SK-N-MC (cell line): ENCODE data around the gene PPP1R1C.

Source experiments
- EZH2 ChIP-seq: fragments of 200-600 bp; sonication (generic); IDR thresholded peaks from one replicate; pipeline ENCODE4 v1.6.1; 2017; ENCODE audit warnings: antibody characterized with exemption
- FOXP2 ChIP-seq: optimal IDR thresholded peaks from 2 replicates; pipeline ENCODE3; 2011; ENCODE audit warnings: mild to moderate bottlenecking, moderate library complexity; ENCODE audit not compliant: insufficient read depth; ENCODE audit errors: extremely low read length, control extremely low read depth
- POLR2AphosphoS5 ChIP-seq: IDR thresholded peaks from 2 replicates; pipeline ENCODE4 v1.6.1; 2012; ENCODE audit warnings: mild to moderate bottlenecking, low read depth, low read length, borderline replicate concordance

GRCh38 chr2:182033449-182033848 is 47.8 kb downstream of the PPP1R1C start:
- TF ChIP-seq EZH2 = no peak
- TF ChIP-seq POLR2AphosphoS5 = no peak
- no peak for TF ChIP-seq FOXP2
